GM23338 (cell line): Measurements from ENCODE around the gene MCTP2. TPM values are rescaled to one million over a fixed set of nuclear protein-coding genes. Genes with fewer than 3 reads are reported as not detected.

Source experiments
- ATAC-seq: fragments of 200-7000 bp; cut with Tn5 transposase; 3 replicates; pipeline ENCODE4 v1.9.1; 2020
- DNase-seq: peaks from one replicate; pipeline ENCODE4 v3.0.0-alpha.2; 2015; ENCODE audit warnings: low spot score
- H2AFZ ChIP-seq: fragments of 200-600 bp; sonication (generic); 2 replicates; pipeline ENCODE4 v1.8.0; 2016; ENCODE audit warnings: antibody characterized with exemption, mild to moderate bottlenecking, moderate library complexity
- H3F3A ChIP-seq: fragments of 200-600 bp; sonication (generic); replicated peaks from 2 replicates; pipeline ENCODE4 v1.8.0; 2017; ENCODE audit warnings: antibody characterized with exemption, mixed run types, low read depth
- H3K27ac ChIP-seq: fragments of 200-600 bp; sonication (generic); 2 replicates; pipeline ENCODE4 v1.6.1; 2016; ENCODE audit warnings: low read depth
- H3K27me3 ChIP-seq: fragments of 200-600 bp; sonication (generic); 2 replicates; pipeline ENCODE4 v1.8.0; 2016; ENCODE audit warnings: mild to moderate bottlenecking, mixed run types, moderate library complexity; ENCODE audit not compliant: insufficient read depth
- H3K36me3 ChIP-seq: fragments of 200-600 bp; sonication (generic); 2 replicates; pipeline ENCODE4 v1.8.0; 2016; ENCODE audit warnings: mild to moderate bottlenecking; ENCODE audit not compliant: insufficient read depth
- H3K4me1 ChIP-seq: fragments of 200-600 bp; sonication (generic); 2 replicates; pipeline ENCODE4 v1.8.0; 2016; ENCODE audit warnings: mild to moderate bottlenecking, moderate library complexity; ENCODE audit not compliant: insufficient read depth
- H3K4me2 ChIP-seq: fragments of 200-600 bp; sonication (generic); 2 replicates; pipeline ENCODE4 v1.7.1; 2017; ENCODE audit warnings: mixed run types
- H3K4me3 ChIP-seq: fragments of 200-600 bp; sonication (generic); 2 replicates; pipeline ENCODE4 v1.6.1; 2016; ENCODE audit warnings: mixed run types
- H3K79me2 ChIP-seq: fragments of 200-600 bp; sonication (generic); replicated peaks from 2 replicates; pipeline ENCODE4 v1.8.0; 2017; ENCODE audit warnings: mild to moderate bottlenecking; ENCODE audit not compliant: insufficient read depth
- H3K9me2 ChIP-seq: fragments of 200-600 bp; sonication (generic); 2 replicates; pipeline ENCODE4 v1.8.0; 2017; ENCODE audit not compliant: insufficient read depth
- H4K20me1 ChIP-seq: fragments of 200-600 bp; sonication (generic); replicated peaks from 2 replicates; pipeline ENCODE4 v1.8.0; 2017; ENCODE audit warnings: mild to moderate bottlenecking; ENCODE audit not compliant: insufficient read depth
- H3K27ac Mint-ChIP-seq: 2 replicates; pipeline ENCODE4 v1.8.0; 2020; ENCODE audit warnings: inconsistent platforms, mild to moderate bottlenecking, moderate library complexity, mixed read lengths
- H3K27me3 Mint-ChIP-seq: 3 replicates; pipeline ENCODE4 v1.8.0; 2022; ENCODE audit warnings: low read depth, mild to moderate bottlenecking, moderate library complexity, mixed read lengths, inconsistent platforms; ENCODE audit not compliant: insufficient read depth, poor library complexity
- H3K36me3 Mint-ChIP-seq: 3 replicates; pipeline ENCODE4 v1.8.0; 2021; ENCODE audit warnings: low read depth, mild to moderate bottlenecking, inconsistent platforms, moderate library complexity, mixed read lengths
- H3K4me1 Mint-ChIP-seq: 3 replicates; pipeline ENCODE4 v1.8.0; 2020; ENCODE audit warnings: mild to moderate bottlenecking, inconsistent platforms, mixed read lengths
- H3K4me3 Mint-ChIP-seq: 3 replicates; pipeline ENCODE4 v1.8.0; 2021; ENCODE audit warnings: moderate library complexity, mild to moderate bottlenecking, inconsistent platforms, mixed read lengths
- H3K9me3 Mint-ChIP-seq: 3 replicates; pipeline ENCODE4 v1.8.0; 2020; ENCODE audit warnings: moderate library complexity, mild to moderate bottlenecking, inconsistent platforms, mixed read lengths
- CREB1 ChIP-seq: fragments of 250-450 bp; sonication (Bioruptor Pico); IDR thresholded peaks from 2 replicates; pipeline ENCODE4 v1.5.0; 2020; ENCODE audit warnings: low read depth, mild to moderate bottlenecking, moderate library complexity
- EZH2 ChIP-seq: fragments of 200-600 bp; sonication (generic); IDR thresholded peaks from one replicate; pipeline ENCODE4 v1.8.0; 2017; ENCODE audit warnings: antibody characterized with exemption, mild to moderate bottlenecking, low read depth; ENCODE audit not compliant: unreplicated experiment
- EZH2phosphoT487 ChIP-seq: fragments of 200-600 bp; sonication (generic); IDR thresholded peaks from one replicate; pipeline ENCODE4 v1.8.1; 2018; ENCODE audit warnings: antibody characterized with exemption; ENCODE audit not compliant: unreplicated experiment
- JUNB ChIP-seq: IDR thresholded peaks from one replicate; pipeline ENCODE4 v1.6.1; 2016; ENCODE audit warnings: antibody characterized with exemption; ENCODE audit not compliant: unreplicated experiment
- NANOG ChIP-seq: IDR thresholded peaks from 2 replicates; pipeline ENCODE4 v1.6.1; 2016; ENCODE audit warnings: antibody characterized with exemption, borderline replicate concordance
- POLR2AphosphoS5 ChIP-seq: IDR thresholded peaks from 2 replicates; pipeline ENCODE4 v1.6.1; 2016; ENCODE audit warnings: antibody characterized with exemption, low read depth
- STAT1 ChIP-seq: IDR thresholded peaks from one replicate; pipeline ENCODE4 v1.6.1; 2016; ENCODE audit warnings: antibody characterized with exemption; ENCODE audit not compliant: unreplicated experiment
- ZNF114 ChIP-seq: fragments of 250-450 bp; sonication (Bioruptor Pico); IDR thresholded peaks from 2 replicates; pipeline ENCODE4 v1.5.0; 2020; ENCODE audit warnings: mild to moderate bottlenecking, moderate library complexity
- ZNF331 ChIP-seq: fragments of 250-450 bp; sonication (Bioruptor Pico); IDR thresholded peaks from 2 replicates; pipeline ENCODE4 v1.5.0; 2020; ENCODE audit warnings: low read depth, mild to moderate bottlenecking, moderate library complexity
- polyA plus RNA-seq: library from polyadenylated mRNA; unstranded; fragments of >200 nt; fragmentation: Nextera tagmentation; extraction: Ambion mirVana; gene quantifications from 2 replicates; pipeline ENCODE4 v1.2.1, GENCODE V29; 2016
- total RNA-seq: library from RNA; depleted of rRNA; stranded (reverse); fragments of >200 nt; shearing (Covaris generic); gene quantifications from 2 replicates; pipeline ENCODE4 v1.2.3, GENCODE V29; 2014
- TF ChIP-seq, protein P1 (sequence below), 2 experiments: fragments of 200-600 bp in 1 of 2; sonication (generic) in 1 of 2; conservative IDR thresholded peaks; 2 replicates each; pipeline versions ENCODE4 v1.5.1 to v1.6.1; 2016 to 2017; ENCODE audit warnings: antibody characterized with exemption in 2 of 2, low read depth in 2 of 2, mild to moderate bottlenecking in 2 of 2, moderate library complexity in 1 of 2
- TF ChIP-seq, protein P2 (sequence below): IDR thresholded peaks from one replicate; pipeline ENCODE4 v1.6.1; 2018; ENCODE audit warnings: antibody characterized with exemption; ENCODE audit not compliant: unreplicated experiment
- TF ChIP-seq, protein P3 (sequence below): fragments of 250-450 bp; sonication (Bioruptor Pico); IDR thresholded peaks from 2 replicates; pipeline ENCODE4 v1.5.0; 2020; ENCODE audit warnings: mild to moderate bottlenecking, moderate library complexity
- TF ChIP-seq, protein P4 (sequence below): IDR thresholded peaks from 2 replicates; pipeline ENCODE4 v1.6.1; 2016; ENCODE audit warnings: antibody characterized with exemption

MCTP2 gene
- total and polyA plus RNA-seq, 2 experiments from 2014 or later: 1.8 to 5.5 TPM

DNA sequence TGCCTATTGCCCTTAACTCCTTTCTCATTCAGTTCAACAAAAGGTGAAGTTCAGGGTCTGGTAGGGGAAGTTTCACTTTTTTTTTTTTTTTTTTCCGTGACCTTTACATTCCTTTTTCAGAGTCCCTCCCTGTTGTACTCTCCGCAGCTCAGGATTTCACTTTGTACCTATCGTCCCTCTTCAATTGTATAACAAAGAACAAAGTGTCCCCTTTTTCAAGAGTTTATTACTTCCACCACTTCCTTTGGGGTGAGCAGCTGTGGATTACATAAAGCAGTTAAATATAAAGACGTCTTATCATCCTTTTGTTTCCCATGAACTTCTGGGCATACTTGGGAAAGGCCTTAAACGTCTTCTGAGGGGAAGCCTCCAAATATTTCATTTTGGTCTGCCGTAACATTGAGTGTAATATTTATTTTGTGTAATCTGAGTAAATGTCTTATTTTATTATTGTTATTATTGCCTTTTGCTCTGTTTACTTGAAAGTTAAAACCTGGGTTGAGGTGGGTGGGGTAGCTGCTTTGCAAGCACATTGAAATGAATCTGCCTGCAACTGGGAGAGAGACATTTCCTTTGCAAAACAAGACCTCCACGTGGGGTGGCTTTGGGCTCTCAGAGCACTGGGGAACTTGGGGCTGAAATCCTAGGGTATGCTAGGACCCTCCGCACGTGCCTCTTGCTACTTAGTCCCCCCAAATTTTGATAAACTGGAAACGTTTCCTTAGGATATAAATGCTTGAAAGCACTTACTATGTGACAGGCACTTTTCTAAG is 169.4 kb downstream of the MCTP2 start:
- Mint-ChIP-seq H3K4me3 (no peak overlapping the region), H3K27ac (no peak overlapping the region), H3K27me3 (peaks cover 1% of the 10 kb centered on the region), H3K9me3 (no peaks in the 10 kb centered on the region), H3K4me1 (peaks cover 22% of the 10 kb centered on the region), H3K36me3 (no peaks in the 10 kb centered on the region; the same call in 2 of the 3 replicates)
- no peaks in the 10 kb centered on the region for H3K27me3 ChIP-seq
- peaks cover 6% of the 10 kb centered on the region; the same call in 1 of the 2 replicates for H3K9me2 ChIP-seq
- H3K4me2 ChIP-seq: peak overlapping the region; percentile 56
- no peak for TF ChIP-seq EZH2phosphoT487
- TF ChIP-seq, protein P1, sequence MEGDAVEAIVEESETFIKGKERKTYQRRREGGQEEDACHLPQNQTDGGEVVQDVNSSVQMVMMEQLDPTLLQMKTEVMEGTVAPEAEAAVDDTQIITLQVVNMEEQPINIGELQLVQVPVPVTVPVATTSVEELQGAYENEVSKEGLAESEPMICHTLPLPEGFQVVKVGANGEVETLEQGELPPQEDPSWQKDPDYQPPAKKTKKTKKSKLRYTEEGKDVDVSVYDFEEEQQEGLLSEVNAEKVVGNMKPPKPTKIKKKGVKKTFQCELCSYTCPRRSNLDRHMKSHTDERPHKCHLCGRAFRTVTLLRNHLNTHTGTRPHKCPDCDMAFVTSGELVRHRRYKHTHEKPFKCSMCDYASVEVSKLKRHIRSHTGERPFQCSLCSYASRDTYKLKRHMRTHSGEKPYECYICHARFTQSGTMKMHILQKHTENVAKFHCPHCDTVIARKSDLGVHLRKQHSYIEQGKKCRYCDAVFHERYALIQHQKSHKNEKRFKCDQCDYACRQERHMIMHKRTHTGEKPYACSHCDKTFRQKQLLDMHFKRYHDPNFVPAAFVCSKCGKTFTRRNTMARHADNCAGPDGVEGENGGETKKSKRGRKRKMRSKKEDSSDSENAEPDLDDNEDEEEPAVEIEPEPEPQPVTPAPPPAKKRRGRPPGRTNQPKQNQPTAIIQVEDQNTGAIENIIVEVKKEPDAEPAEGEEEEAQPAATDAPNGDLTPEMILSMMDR (conservative IDR thresholded peaks at IDR 0.05; ENCODE audit: low read depth in 2 of 2): no peak
- TF ChIP-seq NANOG: no peak
- TF ChIP-seq, protein P2, sequence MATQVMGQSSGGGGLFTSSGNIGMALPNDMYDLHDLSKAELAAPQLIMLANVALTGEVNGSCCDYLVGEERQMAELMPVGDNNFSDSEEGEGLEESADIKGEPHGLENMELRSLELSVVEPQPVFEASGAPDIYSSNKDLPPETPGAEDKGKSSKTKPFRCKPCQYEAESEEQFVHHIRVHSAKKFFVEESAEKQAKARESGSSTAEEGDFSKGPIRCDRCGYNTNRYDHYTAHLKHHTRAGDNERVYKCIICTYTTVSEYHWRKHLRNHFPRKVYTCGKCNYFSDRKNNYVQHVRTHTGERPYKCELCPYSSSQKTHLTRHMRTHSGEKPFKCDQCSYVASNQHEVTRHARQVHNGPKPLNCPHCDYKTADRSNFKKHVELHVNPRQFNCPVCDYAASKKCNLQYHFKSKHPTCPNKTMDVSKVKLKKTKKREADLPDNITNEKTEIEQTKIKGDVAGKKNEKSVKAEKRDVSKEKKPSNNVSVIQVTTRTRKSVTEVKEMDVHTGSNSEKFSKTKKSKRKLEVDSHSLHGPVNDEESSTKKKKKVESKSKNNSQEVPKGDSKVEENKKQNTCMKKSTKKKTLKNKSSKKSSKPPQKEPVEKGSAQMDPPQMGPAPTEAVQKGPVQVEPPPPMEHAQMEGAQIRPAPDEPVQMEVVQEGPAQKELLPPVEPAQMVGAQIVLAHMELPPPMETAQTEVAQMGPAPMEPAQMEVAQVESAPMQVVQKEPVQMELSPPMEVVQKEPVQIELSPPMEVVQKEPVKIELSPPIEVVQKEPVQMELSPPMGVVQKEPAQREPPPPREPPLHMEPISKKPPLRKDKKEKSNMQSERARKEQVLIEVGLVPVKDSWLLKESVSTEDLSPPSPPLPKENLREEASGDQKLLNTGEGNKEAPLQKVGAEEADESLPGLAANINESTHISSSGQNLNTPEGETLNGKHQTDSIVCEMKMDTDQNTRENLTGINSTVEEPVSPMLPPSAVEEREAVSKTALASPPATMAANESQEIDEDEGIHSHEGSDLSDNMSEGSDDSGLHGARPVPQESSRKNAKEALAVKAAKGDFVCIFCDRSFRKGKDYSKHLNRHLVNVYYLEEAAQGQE: no peak
- no peak for TF ChIP-seq ZNF114 (CRISPR knock-in tag)
- no peak for TF ChIP-seq JUNB
- TF ChIP-seq EZH2: no peak
- TF ChIP-seq, protein P3, sequence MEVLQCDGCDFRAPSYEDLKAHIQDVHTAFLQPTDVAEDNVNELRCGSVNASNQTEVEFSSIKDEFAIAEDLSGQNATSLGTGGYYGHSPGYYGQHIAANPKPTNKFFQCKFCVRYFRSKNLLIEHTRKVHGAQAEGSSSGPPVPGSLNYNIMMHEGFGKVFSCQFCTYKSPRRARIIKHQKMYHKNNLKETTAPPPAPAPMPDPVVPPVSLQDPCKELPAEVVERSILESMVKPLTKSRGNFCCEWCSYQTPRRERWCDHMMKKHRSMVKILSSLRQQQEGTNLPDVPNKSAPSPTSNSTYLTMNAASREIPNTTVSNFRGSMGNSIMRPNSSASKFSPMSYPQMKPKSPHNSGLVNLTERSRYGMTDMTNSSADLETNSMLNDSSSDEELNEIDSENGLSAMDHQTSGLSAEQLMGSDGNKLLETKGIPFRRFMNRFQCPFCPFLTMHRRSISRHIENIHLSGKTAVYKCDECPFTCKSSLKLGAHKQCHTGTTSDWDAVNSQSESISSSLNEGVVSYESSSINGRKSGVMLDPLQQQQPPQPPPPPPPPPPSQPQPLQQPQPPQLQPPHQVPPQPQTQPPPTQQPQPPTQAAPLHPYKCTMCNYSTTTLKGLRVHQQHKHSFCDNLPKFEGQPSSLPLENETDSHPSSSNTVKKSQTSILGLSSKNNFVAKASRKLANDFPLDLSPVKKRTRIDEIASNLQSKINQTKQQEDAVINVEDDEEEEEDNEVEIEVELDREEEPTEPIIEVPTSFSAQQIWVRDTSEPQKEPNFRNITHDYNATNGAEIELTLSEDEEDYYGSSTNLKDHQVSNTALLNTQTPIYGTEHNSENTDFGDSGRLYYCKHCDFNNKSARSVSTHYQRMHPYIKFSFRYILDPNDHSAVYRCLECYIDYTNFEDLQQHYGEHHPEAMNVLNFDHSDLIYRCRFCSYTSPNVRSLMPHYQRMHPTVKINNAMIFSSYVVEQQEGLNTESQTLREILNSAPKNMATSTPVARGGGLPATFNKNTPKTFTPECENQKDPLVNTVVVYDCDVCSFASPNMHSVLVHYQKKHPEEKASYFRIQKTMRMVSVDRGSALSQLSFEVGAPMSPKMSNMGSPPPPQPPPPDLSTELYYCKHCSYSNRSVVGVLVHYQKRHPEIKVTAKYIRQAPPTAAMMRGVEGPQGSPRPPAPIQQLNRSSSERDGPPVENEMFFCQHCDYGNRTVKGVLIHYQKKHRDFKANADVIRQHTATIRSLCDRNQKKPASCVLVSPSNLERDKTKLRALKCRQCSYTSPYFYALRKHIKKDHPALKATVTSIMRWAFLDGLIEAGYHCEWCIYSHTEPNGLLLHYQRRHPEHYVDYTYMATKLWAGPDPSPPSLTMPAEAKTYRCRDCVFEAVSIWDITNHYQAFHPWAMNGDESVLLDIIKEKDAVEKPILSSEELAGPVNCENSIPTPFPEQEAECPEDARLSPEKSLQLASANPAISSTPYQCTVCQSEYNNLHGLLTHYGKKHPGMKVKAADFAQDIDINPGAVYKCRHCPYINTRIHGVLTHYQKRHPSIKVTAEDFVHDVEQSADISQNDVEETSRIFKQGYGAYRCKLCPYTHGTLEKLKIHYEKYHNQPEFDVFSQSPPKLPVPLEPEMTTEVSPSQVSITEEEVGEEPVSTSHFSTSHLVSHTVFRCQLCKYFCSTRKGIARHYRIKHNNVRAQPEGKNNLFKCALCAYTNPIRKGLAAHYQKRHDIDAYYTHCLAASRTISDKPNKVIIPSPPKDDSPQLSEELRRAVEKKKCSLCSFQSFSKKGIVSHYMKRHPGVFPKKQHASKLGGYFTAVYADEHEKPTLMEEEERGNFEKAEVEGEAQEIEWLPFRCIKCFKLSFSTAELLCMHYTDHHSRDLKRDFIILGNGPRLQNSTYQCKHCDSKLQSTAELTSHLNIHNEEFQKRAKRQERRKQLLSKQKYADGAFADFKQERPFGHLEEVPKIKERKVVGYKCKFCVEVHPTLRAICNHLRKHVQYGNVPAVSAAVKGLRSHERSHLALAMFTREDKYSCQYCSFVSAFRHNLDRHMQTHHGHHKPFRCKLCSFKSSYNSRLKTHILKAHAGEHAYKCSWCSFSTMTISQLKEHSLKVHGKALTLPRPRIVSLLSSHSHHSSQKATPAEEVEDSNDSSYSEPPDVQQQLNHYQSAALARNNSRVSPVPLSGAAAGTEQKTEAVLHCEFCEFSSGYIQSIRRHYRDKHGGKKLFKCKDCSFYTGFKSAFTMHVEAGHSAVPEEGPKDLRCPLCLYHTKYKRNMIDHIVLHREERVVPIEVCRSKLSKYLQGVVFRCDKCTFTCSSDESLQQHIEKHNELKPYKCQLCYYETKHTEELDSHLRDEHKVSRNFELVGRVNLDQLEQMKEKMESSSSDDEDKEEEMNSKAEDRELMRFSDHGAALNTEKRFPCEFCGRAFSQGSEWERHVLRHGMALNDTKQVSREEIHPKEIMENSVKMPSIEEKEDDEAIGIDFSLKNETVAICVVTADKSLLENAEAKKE: no peak
- TF ChIP-seq, protein P4, sequence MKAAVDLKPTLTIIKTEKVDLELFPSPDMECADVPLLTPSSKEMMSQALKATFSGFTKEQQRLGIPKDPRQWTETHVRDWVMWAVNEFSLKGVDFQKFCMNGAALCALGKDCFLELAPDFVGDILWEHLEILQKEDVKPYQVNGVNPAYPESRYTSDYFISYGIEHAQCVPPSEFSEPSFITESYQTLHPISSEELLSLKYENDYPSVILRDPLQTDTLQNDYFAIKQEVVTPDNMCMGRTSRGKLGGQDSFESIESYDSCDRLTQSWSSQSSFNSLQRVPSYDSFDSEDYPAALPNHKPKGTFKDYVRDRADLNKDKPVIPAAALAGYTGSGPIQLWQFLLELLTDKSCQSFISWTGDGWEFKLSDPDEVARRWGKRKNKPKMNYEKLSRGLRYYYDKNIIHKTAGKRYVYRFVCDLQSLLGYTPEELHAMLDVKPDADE: no peak
- no peak for TF ChIP-seq CREB1 (CRISPR knock-in tag)
- TF ChIP-seq ZNF331: no peak
- TF ChIP-seq STAT1: no peak
- no peak for TF ChIP-seq POLR2AphosphoS5
- no peak overlapping the region; the same call in 1 of the 2 replicates for H3K27ac ChIP-seq
- H3F3A ChIP-seq: no peaks in the 10 kb centered on the region
- peak overlapping the region; percentile 7 for H2AFZ ChIP-seq
- DNase-seq: peak; percentile 22
- no peaks in the 10 kb centered on the region for H3K79me2 ChIP-seq
- H3K4me3 ChIP-seq: no peak overlapping the region
- no peaks in the 10 kb centered on the region for H3K36me3 ChIP-seq
- no peaks in the 10 kb centered on the region for H4K20me1 ChIP-seq
- ATAC-seq: peak; percentile 71
- H3K4me1 ChIP-seq: peaks cover 21% of the 10 kb centered on the region
